ENCODE measurements around the gene ADCY7. TPM values are rescaled to one million over a fixed set of nuclear protein-coding genes. Genes with fewer than 3 reads are reported as not detected.

The ADCY7 gene
- total RNA-seq, 4 donors from 2014 or later = 12.7 to 23.5 (median 19.3) TPM

GRCh38 chr16:50245417-50246298, 20.7 kb upstream of the ADCY7 start:
- WGBS, 2 donors (ENCODE audit: low coverage in 1 of 2) = 6 to 20% methylated on average over 1 to 3 of the region's 74 CpGs
- no peak for TF ChIP-seq EP300 (IDR thresholded peaks at IDR 0.05)
- peak; percentile 35 for TF ChIP-seq POLR2AphosphoS5 (IDR thresholded peaks at IDR 0.05)
- peak in 3 of 4 experiments; percentile 19 to 54 (median 31) for TF ChIP-seq CTCF (IDR thresholded peaks at IDR 0.05)
- Histone ChIP-seq H3K4me3 (peak overlapping the region; percentile 64 to 68), H3K36me3 (no peaks in the 10 kb centered on the region), H3K9me3 (no peaks in the 10 kb centered on the region), H3K27me3 (no peaks in the 10 kb centered on the region), H3K27ac (peak overlapping the region in 3 of 4 donors; percentile 11 to 77 (median 40)), H3K4me1 (peaks cover 0 to 25% (median 0%) of the 10 kb centered on the region in 3 donors)
- ATAC-seq = peak; percentile 75

- Histone ChIP-seq H3K4me1 (peaks cover 0 to 25% (median 0%) of the 10 kb centered on the region in 3 donors), H3K9me3 (no peaks in the 10 kb centered on the region), H3K36me3 (no peaks in the 10 kb centered on the region), H3K27me3 (no peaks in the 10 kb centered on the region), H3K4me3 (peak overlapping the region; percentile 64 to 68), H3K27ac (peak overlapping the region in 3 of 4 donors; percentile 11 to 77 (median 40))
- no peak for TF ChIP-seq EP300 (IDR thresholded peaks at IDR 0.05)
- no peak for TF ChIP-seq CTCF (IDR thresholded peaks at IDR 0.05)
- TF ChIP-seq POLR2AphosphoS5 (IDR thresholded peaks at IDR 0.05) = no peak
- TF ChIP-seq POLR2A (IDR thresholded peaks at IDR 0.05) = no peak
- no peak for ATAC-seq
- WGBS, 2 donors (ENCODE audit: low coverage in 1 of 2) = 40 to 66% methylated on average over 2 to 4 of the region's 46 CpGs
Observed at GRCh38 chr16:50246299-50247122, 19.8 kb upstream of the ADCY7 start.

- 96% methylated on average over 4 to 7 of the region's 12 CpGs for WGBS, 2 donors (ENCODE audit: low coverage in 1 of 2)
- Histone ChIP-seq H3K4me1 (peaks cover 0 to 32% (median 0%) of the 10 kb centered on the region in 3 donors), H3K27me3 (no peaks in the 10 kb centered on the region), H3K9me3 (no peaks in the 10 kb centered on the region), H3K4me3 (no peak overlapping the region), H3K27ac (peak overlapping the region in 1 of 4 donors; percentile 77), H3K36me3 (no peaks in the 10 kb centered on the region)
- ATAC-seq = no peak
- no peak for TF ChIP-seq POLR2AphosphoS5 (IDR thresholded peaks at IDR 0.05)
Observed at GRCh38 chr16:50247123-50247905, 19.0 kb upstream of the ADCY7 start.

GRCh38 chr16:50247906-50248608, 18.3 kb upstream of the ADCY7 start:
- H3K4me1 ChIP-seq = peaks cover 0 to 35% (median 0%) of the 10 kb centered on the region in 3 donors
- H3K9me3 ChIP-seq = no peaks in the 10 kb centered on the region
- whole genome bisulfite sequencing, 2 donors (ENCODE audit: low coverage in 1 of 2) = 100% methylated on average over 1 to 3 of the region's 13 CpGs
- ATAC-seq = no peak
- no peaks in the 10 kb centered on the region for H3K36me3 ChIP-seq
- TF ChIP-seq EP300 (IDR thresholded peaks at IDR 0.05) (no peak), CTCF (IDR thresholded peaks at IDR 0.05) (no peak), POLR2A (IDR thresholded peaks at IDR 0.05) (no peak), POLR2AphosphoS5 (IDR thresholded peaks at IDR 0.05) (no peak)
- H3K27me3 ChIP-seq = no peaks in the 10 kb centered on the region
- no peak overlapping the region for H3K4me3 ChIP-seq
- H3K27ac ChIP-seq = no peak overlapping the region

Data from gastroesophageal sphincter (tissue), 4 donors.